PC-9 (cell line): ENCODE results near the gene SDR42E1. TPM values are rescaled to one million over a fixed set of nuclear protein-coding genes. Genes with fewer than 3 reads are reported as not detected.

Experiments
- BruUV-seq: library from RNA; stranded (reverse); fragments of 400-500 nt; replicated peaks from 2 replicates; lab custom pipeline; 2021; lab: Mats Ljungman, UMichigan
- CTCF ChIA-PET: fragments of 300-600 bp; sonication (Branson Sonifier 250); formaldehyde crosslinking; loops from one replicate; lab custom pipeline; 2022; ENCODE audit warnings: antibody characterized with exemption; lab: Charles Lee
- POLR2A ChIA-PET: fragments of 300-600 bp; sonication (Branson Sonifier 250); formaldehyde crosslinking; loops from one replicate; lab custom pipeline; 2022; ENCODE audit warnings: antibody characterized with exemption; ENCODE audit not compliant: unreplicated experiment; lab: Charles Lee
- DNase-seq, 2 experiments: peaks; one replicate each; pipeline versions ENCODE4 v3.0.0 to v3.0.0-alpha.2; 2015 to 2022; ENCODE audit warnings: mixed read lengths in 1 of 2
- H2AFZ ChIP-seq: fragments of 200-600 bp; sonication (generic); 2 replicates; pipeline ENCODE4 v1.8.1; 2017; ENCODE audit warnings: antibody characterized with exemption
- H3F3A ChIP-seq: fragments of 200-600 bp; sonication (generic); 2 replicates; pipeline ENCODE4 v1.8.1; 2017; ENCODE audit warnings: antibody characterized with exemption, mild to moderate bottlenecking, low read depth; ENCODE audit not compliant: insufficient read depth
- H3K27ac ChIP-seq: fragments of 200-600 bp; sonication (generic); 2 replicates; pipeline ENCODE4 v1.6.1; 2016; ENCODE audit warnings: mixed run types
- H3K27me3 ChIP-seq: fragments of 200-600 bp; sonication (generic); 2 replicates; pipeline ENCODE4 v1.6.1; 2016; ENCODE audit warnings: low read depth, mixed run types; ENCODE audit not compliant: insufficient read depth
- H3K36me3 ChIP-seq: fragments of 200-600 bp; sonication (generic); 2 replicates; pipeline ENCODE4 v1.6.1; 2016; ENCODE audit warnings: low read depth, mixed run types
- H3K4me1 ChIP-seq: fragments of 200-600 bp; sonication (generic); replicated peaks from 2 replicates; pipeline ENCODE4 v1.6.1; 2016; ENCODE audit warnings: mixed run types; ENCODE audit not compliant: insufficient read depth
- H3K4me2 ChIP-seq: fragments of 200-600 bp; sonication (generic); 2 replicates; pipeline ENCODE4 v1.6.1; 2017; ENCODE audit warnings: mixed run types
- H3K4me3 ChIP-seq: fragments of 200-600 bp; sonication (generic); 2 replicates; pipeline ENCODE4 v1.6.1; 2016; ENCODE audit warnings: mixed run types
- H3K79me2 ChIP-seq: fragments of 200-600 bp; sonication (generic); 2 replicates; pipeline ENCODE4 v1.6.1; 2017; ENCODE audit warnings: low read depth, mixed run types
- H3K9me2 ChIP-seq: fragments of 200-600 bp; sonication (generic); 2 replicates; pipeline ENCODE4 v1.8.1; 2017; ENCODE audit warnings: mild to moderate bottlenecking; ENCODE audit not compliant: insufficient read depth
- H3K9me3 ChIP-seq: fragments of 200-600 bp; sonication (generic); 2 replicates; pipeline ENCODE4 v1.8.1; 2016; ENCODE audit warnings: low read depth; ENCODE audit not compliant: insufficient read depth
- H4K20me1 ChIP-seq: fragments of 200-600 bp; sonication (generic); 2 replicates; pipeline ENCODE4 v1.8.1; 2017; ENCODE audit not compliant: insufficient read depth
- EZH2 ChIP-seq: fragments of 200-600 bp; sonication (generic); IDR thresholded peaks from 2 replicates; pipeline ENCODE4 v1.8.0; 2017; ENCODE audit warnings: antibody characterized with exemption, low read depth
- intact Hi-C: fragments of 100-400 bp; cut with micrococcal nuclease; formaldehyde crosslinking; loops from one replicate; pipeline ENCODE4 v1.10.0; 2022; ENCODE audit not compliant: unreplicated experiment
- total RNA-seq: library from RNA; stranded (reverse); gene quantifications from 2 replicates; pipeline ENCODE4 v1.2.3, GENCODE V29; 2021
- TF ChIP-seq, protein P1 (sequence below): fragments of 200-600 bp; sonication (generic); conservative IDR thresholded peaks from 2 replicates; pipeline ENCODE4 v1.6.1; 2017; ENCODE audit warnings: mixed run types, antibody characterized with exemption, mild to moderate bottlenecking, moderate library complexity

The SDR42E1 gene
- total RNA-seq, 1 experiment from 2014 or later: 11.6 TPM

DNA sequence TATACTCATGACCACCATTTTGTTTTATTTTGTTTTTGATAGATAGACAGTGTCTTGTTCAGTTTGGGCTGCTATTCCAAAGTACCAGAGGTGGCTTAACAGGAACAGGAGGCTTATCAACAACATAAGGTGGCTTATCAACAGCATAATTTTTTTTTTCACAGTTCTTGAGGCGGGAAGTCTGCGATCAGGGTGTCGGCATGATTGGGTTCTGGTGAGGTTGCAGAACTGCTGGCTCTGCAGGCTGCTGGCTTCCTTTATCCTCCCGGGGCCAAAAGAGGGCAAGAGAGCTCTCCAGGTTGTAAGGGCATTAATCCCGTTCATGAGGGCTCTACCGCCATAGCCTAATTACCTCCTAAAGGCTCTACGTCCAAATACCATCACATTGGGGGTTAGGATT lies 11.9 kb upstream of the SDR42E1 start:
- ChIA-PET POLR2A (no interaction called here), CTCF (no interaction called here)
- peaks cover 93% of the 10 kb centered on the region for H3K27me3 ChIP-seq
- no peaks in the 10 kb centered on the region for H3K36me3 ChIP-seq
- no peak for DNase-seq
- H3K4me2 ChIP-seq: no peak overlapping the region
- H3K27ac ChIP-seq: no peak overlapping the region
- BruUV-seq: no TSS peak
- H3K9me2 ChIP-seq: no peaks in the 10 kb centered on the region
- H3F3A ChIP-seq: no peaks in the 10 kb centered on the region
- H3K4me1 ChIP-seq: no peaks in the 10 kb centered on the region
- no peaks in the 10 kb centered on the region for H3K9me3 ChIP-seq
- H2AFZ ChIP-seq: no peak overlapping the region
- TF ChIP-seq, protein P1, sequence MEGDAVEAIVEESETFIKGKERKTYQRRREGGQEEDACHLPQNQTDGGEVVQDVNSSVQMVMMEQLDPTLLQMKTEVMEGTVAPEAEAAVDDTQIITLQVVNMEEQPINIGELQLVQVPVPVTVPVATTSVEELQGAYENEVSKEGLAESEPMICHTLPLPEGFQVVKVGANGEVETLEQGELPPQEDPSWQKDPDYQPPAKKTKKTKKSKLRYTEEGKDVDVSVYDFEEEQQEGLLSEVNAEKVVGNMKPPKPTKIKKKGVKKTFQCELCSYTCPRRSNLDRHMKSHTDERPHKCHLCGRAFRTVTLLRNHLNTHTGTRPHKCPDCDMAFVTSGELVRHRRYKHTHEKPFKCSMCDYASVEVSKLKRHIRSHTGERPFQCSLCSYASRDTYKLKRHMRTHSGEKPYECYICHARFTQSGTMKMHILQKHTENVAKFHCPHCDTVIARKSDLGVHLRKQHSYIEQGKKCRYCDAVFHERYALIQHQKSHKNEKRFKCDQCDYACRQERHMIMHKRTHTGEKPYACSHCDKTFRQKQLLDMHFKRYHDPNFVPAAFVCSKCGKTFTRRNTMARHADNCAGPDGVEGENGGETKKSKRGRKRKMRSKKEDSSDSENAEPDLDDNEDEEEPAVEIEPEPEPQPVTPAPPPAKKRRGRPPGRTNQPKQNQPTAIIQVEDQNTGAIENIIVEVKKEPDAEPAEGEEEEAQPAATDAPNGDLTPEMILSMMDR: no peak
- no peak for TF ChIP-seq EZH2
- intact Hi-C loops: no loop called here
- H3K79me2 ChIP-seq: no peaks in the 10 kb centered on the region
- H3K4me3 ChIP-seq: no peak overlapping the region
- no peaks in the 10 kb centered on the region for H4K20me1 ChIP-seq

DNA sequence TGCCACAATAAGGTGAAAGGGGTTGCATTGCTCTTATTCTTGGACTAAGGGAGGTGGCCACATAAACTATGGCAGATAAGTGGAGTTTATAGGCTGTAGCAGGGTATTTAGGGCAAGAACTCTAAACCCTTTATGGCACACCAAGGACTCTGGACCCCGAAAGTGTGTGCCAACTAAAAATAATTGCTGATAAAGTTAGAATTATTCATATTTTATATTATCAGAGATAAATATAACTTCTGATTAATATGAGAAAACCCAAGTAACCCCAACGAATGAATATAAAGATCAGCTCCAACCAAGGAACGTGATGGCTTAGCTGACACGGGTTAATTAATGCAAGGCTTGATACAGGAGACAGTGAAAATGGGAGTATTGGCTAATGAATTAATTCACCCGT lies 8.8 kb upstream of the SDR42E1 start:
- CTCF ChIA-PET: interaction anchor here (0.6 kb wide), 1 partner anchor 317 kb away, joined by 3 read pairs; no protein-coding TSS in a partner anchor
- no TSS peak for BruUV-seq
- H3K4me2 ChIP-seq: no peak overlapping the region
- intact Hi-C loops: no loop called here
- H3K79me2 ChIP-seq: no peaks in the 10 kb centered on the region
- no peaks in the 10 kb centered on the region for H3K4me1 ChIP-seq
- no peak overlapping the region for H3K27ac ChIP-seq
- no peak overlapping the region for H2AFZ ChIP-seq
- no peak for DNase-seq
- H4K20me1 ChIP-seq: no peaks in the 10 kb centered on the region
- H3K36me3 ChIP-seq: no peaks in the 10 kb centered on the region
- H3F3A ChIP-seq: no peaks in the 10 kb centered on the region
- no peak overlapping the region for H3K4me3 ChIP-seq
- peaks cover 89% of the 10 kb centered on the region for H3K27me3 ChIP-seq
- H3K9me2 ChIP-seq: no peaks in the 10 kb centered on the region
- POLR2A ChIA-PET: no interaction called here
- TF ChIP-seq, protein P1: no peak
- TF ChIP-seq EZH2: no peak
- no peaks in the 10 kb centered on the region for H3K9me3 ChIP-seq

DNA sequence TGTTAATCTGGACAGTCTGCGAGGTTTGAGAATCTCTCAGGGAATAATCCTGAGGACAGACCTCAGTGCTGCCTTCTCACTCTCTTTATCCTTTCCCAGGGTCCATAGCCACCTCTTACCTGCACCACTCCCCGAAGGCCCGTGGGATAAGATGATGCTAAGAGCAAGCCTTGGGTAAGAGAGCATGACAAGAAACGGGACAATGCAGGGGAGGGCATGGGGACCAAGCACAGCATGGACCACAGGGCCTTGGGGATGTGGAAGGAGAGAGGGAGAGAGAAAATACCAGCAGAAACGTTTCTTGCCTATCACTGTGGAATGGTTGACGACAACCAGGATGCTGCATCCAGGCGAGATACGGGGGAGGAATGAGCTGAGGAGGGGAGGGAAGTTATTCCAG lies 8.3 kb upstream of the SDR42E1 start:
- Histone ChIP-seq H2AFZ (no peak overlapping the region), H3K9me2 (no peaks in the 10 kb centered on the region), H3K4me2 (no peak overlapping the region), H3K36me3 (no peaks in the 10 kb centered on the region), H4K20me1 (no peaks in the 10 kb centered on the region), H3K79me2 (no peaks in the 10 kb centered on the region), H3K4me1 (no peaks in the 10 kb centered on the region), H3K27me3 (peaks cover 84% of the 10 kb centered on the region), H3K27ac (no peak overlapping the region), H3K9me3 (no peaks in the 10 kb centered on the region), H3F3A (no peaks in the 10 kb centered on the region), H3K4me3 (no peak overlapping the region)
- no peak for DNase-seq
- CTCF ChIA-PET: interaction anchor here (0.6 kb wide), 1 partner anchor 316 kb away, joined by 3 read pairs; no protein-coding TSS in a partner anchor
- intact Hi-C loops: no loop called here
- POLR2A ChIA-PET: no interaction called here
- no peak for TF ChIP-seq EZH2
- TF ChIP-seq, protein P1: no peak
- no TSS peak for BruUV-seq
